ENCODE results near the gene ZNF148. TPM values are rescaled to one million over a fixed set of nuclear protein-coding genes. Genes with fewer than 3 reads are reported as not detected.
"Not testable (repeated sequence)": the region's sequence is repeated elsewhere in the genome, so short reads cannot be mapped to it uniquely, and the experiment has no call there.

The ZNF148 gene
- polyA plus RNA-seq, 1 donor: 21.8 TPM

DNA sequence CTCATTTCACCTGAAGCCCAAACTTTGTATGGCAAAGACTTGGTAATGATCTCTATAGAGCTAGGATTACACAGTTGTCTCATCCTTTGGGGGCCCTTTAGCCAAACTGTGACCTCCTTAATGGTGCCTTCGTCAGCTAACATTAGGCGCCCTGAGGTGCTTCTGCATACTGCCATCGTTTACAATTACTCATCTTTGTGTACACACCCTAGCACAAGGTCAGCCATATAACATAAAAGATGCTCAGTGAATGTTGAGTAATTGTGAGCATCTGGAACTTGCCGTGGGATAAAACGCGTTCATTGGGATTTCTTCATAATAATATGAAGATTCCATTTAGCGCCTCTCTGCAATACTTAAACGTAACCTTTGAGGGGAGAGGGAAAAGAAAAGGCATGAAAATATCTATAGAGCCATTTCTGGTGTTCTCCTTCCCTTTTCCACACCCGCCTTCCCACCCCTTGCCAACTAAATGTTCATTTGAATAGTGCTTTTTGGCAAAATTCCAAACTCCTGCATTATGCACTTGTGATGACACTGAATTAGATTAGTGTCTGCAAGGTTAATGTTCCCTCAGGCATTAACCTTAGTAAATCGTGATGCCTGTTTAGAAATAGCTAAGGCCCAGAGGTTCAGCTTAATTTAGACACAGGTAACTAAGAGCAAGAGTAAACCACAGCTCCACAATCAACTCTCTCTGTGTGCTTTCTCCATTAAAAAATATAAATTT, 990 bp upstream of the ZNF148 start:
- no peak for DNase-seq

DNA sequence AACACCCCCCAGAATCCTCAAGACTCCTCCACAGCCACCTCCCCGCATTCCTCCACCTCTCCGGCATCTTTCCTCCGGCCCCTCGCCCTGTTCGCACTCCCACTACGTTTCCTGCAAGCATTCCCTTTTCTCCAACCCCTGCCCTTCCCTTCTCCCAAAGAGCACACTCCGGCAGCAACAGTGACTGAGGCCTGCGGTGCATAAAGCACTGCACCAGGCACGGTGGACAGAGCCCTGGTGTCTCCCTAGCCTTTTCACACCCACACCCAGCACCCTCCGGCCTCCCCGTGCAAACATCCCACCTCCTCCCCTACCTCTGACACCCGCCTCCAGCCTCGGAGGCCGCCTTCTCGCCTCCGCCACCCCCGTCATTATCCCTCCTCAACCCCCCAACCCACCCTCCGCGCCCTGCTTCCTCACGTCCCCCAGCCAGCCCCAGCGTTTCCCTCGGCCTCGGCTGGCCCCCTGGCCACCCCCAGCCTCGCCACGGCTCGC, 577 bp downstream of the ZNF148 start:
- DNase-seq: peak; percentile 43

DNA sequence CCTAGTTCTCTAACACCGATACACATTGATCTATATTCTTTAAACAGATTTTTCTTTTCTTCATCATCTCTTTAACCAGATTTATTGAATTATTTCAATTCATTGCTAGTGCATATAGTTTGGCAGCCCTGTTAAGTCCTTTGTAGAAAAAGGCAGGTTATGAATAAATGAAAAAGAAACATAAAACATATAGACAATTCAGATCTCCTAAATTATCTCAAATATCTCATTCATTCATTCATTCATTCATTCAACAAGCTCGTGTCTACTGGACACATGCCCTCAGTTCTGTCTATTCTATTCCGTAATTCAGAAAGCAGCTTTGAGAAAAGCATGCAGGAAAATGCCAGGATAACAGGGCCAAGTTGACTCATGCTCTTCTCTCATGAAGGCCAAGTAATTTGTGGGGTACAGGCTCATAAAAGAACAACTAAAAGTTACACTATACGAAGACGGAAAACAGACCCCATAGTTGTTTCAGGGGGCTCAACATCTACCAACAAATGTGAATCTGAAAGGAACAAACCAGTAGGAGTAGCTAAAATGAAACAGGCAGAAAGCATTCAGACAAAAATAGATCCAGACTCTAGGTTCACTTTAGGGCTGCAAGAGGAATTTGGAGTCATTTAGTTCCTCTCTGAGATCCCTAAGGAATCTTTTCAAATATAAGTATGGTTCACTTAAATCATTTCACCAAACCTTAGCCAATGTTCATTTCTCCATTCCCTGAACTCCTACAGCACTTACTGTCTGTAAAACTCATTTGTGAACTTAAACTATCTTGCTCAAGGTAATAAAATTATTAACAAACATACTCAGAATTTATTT, 7.5 kb downstream of the ZNF148 start:
- DNase-seq: no peak

DNA sequence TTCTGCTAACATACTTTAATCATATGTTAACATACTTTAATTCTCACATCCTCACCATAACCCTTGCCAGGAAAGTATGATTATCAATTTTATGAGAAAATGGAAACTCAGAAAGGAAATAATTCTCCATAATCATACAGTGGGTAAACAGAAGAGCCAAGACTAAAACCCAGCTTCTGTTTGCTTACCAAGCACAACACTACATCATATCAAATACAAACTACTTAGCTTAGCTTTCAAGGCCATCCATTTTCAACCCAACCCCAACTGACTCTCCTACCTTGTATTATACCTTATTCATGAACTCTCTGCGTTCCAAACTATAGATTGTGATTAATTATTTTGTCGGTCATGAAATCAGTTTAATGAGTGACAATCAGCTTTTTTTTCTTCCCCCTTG, 9.0 kb downstream of the ZNF148 start:
- DNase-seq: no peak

DNA sequence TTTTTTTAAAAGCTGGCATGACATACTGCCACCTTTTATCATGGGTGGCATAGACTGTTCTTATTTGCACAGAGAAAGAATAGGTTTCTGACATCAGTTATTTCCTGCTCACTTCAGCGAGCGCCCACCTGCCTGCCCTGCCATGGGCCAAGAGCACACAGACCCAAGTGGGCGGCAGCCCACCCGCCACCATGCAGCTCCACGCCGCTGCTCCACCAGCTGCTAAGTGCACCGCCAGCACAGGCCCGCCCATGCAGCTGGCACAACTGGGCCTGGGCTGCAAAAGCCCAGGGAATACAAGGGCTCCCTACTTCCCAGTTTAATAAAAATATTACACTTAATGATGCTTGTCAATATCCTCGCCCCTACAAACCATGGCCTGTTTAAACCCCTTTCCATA, 15.4 kb downstream of the ZNF148 start:
- DNase-seq: no peak

DNA sequence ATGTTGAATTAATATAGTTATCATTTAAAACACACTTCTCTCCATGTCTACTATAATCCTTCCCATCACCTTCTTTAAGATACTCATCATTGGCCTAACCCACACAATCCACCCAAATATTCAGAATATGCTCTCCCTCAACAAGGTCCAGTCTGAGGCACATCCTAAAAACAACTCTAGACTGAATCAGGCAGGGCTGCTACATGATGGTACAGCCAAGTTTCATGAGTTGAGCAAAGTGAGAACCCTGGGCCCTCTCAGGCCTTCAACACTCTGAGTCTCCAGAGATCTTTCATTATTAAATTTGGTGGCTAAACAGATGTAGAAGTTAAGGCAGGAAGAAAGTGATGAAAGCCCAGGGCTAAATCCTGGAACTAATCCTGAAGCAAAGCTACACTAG, 16.2 kb downstream of the ZNF148 start:
- no peak for DNase-seq

DNA sequence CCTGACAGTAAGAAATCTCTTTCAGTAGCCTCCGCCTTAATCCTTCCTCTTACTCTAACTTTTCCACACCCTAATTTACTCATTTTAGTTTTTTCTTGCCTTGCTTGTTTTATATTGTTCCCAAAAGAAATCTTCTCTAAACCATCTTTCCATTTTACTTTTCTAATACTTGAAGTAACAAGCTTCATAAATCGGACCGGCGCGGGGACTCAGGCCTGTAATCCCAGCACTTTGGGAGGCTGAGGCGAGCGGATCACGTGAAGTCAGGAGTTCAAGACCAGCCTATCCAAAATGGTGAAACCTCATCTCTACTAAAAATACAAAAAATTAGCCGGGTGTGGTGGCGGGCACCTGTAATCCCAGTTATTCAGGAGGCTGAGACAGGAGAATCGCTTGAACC, 17.3 kb downstream of the ZNF148 start:
- no peak for DNase-seq

DNA sequence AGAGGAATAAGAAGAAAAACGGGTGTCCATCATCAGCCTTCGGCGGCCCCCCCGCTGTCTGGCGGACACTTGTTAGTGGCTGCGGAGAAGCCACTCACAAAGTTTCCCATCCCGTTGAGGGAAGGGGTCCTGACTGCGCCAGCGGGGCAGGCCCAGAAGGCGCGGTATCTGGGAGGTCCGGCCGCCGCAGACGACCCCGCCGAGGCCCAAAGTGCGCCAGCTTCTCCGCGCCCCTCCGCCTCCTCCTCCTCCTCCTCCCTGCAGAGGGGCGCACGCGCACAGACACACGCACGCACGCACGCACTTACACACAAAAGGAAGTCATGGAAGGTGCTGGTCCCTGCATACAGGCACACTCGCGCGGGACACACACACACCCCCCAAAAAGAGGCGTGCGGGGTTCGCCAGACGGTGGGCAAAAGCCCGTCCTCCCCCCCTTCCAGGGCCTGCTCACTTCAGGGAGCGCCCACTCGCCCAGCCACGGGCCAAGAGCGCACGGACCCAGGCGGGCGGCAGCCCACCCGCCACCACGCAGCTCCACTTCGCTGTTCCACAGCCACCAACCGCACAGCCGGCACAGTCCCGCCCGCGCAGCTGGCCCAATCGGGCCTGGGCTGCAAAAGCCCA, 18.0 kb downstream of the ZNF148 start:
- peak; percentile 56 for DNase-seq

DNA sequence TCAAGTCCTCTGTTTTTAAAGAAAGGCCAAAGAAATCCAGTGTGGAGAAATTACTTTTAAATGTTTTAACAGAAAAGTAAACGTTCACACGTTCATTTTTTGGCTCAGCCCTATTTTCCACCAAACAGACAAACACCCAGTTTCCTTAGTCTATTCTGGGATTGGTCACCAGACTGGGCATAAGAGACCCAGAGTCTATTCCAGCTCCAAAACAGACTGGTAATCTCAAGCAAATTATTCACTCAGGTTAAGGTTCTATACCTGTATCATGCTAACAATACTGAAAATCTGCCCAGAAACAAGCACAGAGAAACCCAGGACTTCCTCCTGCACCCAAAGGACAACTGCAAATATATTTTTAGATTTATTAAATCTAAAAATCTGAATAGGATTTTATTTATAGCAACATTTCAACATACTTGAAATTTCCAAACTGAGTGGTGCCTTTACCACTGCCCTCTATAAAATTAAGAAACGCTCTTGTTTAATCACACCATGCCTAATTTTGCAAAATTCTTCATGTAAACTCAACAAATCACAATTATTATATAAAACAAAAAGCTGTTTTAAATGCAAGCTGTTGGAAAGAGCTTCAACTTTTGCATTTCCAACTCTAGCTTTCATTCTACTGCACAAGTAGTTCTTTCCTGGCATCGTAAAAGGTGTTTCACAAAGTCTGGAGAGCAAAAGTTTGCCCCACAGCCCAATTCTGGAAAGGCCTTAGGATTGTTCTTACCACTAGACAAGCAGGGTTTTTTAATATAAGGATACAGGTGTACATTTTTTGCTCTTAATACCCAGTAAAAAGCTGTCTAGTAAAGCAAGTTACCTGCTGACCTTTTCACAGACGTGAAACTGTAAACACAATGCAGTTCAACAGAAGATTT, 18.7 kb downstream of the ZNF148 start:
- DNase-seq: no peak

DNA sequence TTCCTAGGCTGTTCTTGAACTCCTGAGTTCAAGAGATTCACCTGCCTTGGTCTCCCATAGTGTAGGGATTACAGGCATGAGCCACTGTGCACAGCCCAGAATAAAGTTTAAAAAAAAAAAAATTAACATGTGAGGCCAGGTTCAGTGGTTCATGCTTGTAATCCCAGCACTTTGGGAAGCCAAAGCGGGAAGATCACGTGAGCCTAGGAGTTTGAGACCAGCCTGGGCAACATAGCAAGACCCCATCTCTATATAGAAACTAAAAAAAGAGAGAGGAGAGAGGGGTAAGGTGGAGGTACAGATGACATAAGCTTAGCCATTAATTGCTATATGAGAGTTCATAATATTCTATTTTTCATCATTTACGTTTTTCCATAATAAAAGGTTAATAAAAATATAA, 21.5 kb downstream of the ZNF148 start:
- DNase-seq: no peak

DNA sequence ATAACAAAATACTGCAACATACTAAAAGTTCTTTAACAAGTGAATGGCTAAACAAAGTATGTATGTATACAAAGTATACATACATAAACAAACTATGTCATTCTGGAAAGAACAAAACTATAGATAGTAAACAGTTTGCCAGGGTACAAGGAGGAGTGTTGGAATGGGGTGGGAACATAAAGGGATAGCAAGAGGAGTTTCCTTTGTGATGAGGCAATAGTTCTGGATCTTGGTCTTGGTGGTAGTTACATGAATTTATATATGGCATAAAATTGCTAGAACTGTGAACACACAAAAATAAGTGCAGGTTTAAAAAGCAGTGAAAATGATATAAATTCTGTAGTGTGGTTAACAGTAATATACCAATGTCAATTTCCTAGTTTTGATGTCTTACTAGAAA, 22.0 kb downstream of the ZNF148 start:
- no peak for DNase-seq

DNA sequence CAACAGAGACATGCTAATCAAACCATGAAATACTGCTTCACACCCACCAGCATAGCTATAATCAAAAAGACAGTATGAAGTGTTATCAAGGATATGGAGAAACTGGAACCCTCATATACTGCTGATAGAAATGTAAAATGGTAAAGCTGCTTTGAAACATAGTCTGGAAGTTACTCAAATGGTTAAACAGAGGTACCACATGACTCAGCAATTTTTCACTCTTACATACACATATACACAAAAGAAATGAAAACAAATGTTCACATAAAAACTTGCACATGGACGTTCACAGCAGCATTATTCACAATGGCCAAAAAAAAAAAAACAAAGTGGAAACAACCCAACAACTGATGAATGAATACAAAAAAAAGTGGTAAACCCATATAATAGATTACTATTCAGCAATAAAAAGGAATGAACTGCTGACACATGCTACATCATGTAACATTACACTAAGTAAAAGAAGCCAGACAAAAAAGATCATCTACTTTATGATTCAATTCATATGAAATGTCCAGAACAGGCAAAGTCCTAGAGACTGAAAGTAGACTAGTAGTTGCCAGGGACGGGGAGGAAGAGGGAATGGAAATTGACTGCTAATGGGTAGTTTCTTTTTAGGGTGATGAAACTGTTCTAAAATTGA, 23.2 kb downstream of the ZNF148 start:
- DNase-seq: no peak

DNA sequence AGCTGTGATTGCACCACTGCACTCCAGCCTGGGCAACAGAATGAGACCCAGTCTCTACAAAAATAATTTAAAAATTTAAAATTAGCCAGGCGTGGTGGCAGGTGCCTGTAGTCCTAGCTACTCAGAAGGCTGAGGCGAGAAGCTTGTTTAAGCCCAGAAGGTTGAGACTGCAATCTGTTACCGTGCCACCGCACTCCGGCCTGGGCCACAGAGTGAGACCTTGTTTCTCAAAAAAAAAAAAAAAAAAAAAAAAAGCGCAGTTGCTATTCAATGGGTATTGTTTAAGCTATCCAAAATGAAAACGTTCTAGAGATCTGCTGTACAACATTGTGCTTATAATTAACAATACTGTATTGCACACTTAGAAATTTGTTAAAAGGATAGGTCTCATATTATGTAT, 24.0 kb downstream of the ZNF148 start:
- no peak for DNase-seq

DNA sequence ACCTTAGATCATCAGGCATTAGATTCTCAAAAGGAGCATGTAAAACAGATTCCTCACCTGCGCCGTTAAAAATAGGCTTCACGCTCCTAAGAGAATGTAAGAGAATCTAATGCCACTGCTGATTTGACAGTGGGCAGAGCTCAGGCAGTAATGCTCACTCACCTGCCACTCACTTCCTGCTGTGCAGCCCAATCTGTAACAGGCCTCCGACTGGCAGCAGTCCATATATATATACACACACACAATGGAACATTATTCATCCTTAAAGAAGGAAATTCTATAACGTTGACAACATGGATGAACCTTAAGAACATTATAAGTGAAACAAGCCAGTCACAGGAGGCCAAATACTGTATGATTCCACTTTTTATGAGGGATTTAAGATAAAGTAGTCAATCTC, 24.5 kb downstream of the ZNF148 start:
- no peak for DNase-seq

DNA sequence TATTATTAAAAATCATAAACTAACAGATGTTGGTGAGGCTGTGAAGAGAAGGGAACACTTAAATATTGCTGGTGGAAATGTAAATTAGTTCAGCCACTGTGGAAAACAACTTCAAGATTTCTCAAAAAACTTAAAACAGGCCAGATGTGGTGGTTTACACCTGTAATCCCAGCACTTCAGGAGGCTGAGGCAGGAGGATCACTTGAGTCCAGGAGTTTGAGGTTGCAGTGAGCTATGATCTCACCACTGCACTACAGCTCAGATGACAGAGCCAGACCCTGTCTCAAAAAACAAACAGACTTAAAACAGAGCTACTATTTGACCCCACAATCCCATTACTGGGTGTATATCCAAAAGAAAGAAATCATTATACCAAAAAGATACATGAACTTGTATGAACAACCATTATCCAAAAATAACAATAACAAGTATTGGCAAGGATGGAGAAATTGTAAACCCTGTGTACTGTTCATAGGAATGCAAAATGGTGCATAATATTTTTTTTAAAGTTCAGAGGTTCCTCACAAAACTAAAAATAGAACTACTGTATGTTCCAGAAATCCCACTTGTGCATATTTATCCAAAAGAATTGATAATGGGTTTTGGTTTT, 25.5 kb downstream of the ZNF148 start:
- DNase-seq: no peak

DNA sequence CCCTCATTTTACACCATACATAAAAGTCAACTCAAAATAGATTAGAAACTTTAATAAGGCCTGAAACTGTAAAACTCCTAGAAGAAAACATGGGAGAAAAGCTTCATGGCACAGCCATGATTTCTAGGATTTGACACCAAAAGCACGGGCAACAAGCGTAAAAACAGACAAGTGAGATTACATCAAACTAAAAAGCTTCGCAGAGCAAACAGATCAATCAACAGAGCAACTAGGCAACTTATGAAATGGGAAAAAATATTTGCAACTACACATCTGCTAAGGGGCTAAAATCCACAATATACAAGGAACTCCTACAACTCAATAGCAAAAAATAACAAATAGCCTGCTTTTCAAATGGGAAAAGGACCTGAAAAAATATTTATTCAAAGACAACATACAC, 26.1 kb downstream of the ZNF148 start:
- DNase-seq: no peak

DNA sequence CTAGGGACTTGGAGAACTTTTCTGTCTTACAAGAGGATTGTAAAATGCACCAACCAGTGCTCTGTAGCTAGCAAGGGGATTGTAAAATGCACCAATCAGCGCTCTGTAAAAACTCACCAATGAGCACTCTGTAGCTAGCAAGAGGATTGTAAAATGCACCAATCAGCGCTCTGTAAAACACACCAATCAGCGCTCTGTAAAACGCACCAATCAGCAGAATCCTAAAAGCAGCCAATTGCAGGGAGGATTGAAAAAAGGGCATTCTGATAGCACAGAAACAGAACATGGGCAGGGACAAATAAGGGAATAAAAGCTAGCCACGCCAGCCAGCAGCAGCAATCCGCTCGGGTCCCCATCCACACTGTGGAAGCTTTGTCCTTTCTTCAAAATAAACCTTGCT, 31.8 kb downstream of the ZNF148 start:
- not testable (repeated sequence) for DNase-seq

DNA sequence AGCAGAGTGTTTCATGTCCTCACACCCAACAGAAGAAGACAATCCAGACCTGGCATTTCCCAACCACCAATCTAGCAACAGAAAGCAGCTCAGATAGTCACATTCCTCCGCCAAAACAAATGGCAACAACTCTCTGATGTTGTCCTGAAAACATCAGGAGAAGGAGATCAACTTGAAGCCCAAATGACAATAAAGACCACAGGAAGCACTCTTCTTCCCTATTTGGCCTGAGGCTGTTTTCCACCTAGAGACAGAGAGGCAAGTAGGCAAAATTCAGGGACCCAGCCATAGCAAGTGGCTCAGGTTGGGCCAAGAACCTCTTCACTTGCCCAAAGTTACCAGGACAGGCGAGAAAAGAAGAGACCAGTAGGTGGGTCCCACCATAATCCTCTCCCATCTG, 35.0 kb downstream of the ZNF148 start:
- no peak for DNase-seq

DNA sequence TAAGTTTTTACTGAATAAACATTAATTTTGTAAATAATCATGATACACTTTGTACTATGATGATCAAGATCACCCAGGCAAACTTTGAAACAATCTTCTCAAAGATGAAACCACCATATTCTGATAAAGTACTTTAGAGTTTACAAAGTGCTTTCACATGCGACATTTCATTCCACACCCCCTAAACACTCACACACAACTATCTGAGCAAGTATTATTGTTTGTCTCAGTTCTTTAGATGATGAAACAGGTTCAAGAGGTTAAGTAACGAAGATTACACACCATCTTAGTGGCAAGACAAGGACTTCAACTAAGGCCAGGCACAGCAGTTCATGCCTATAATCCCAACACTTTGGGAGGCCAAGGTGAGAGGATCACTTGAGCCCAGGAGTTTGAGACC, 37.6 kb downstream of the ZNF148 start:
- DNase-seq: no peak

DNA sequence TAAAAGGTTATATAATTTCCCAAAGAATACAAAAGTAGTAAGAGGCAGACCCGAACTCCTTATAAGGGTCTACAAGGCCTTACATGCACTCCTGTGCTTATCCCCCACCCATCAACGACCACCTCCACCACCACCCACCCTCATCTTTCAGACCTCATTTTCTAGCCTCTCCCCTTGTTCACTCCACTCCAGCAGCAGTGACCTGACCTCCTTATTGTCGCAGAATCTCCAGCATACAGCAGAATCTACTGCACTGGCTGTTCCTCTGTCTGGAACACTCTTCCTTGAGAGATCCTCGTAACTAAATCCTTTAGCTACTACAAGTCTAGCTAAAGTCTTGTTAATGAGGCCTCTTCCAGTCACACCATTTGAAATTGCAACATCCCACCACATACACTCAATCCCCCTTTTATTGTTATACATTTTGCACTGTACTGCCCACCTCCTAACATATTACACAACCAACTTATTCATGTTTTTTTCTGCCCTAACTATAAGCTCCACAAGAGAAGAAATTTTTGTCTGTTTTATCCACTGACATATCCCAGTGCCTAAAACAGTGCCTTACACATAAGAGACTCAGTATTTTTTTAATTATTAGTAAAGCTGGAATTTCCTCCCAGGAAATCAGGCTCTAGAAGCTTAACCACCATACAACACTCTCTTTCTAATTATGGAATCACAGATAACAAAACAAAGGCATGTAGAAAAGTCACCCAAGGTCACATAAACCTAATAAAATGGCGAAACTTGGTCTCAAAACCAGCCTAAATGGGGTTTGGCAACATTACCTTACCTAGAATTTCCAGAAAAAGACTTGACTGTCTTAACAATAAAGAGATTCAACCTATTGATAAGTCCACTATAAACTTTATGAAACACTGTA, 40.2 kb downstream of the ZNF148 start:
- no peak for DNase-seq
